CD4-positive, alpha-beta T cell (primary cell): ENCODE measurements around the gene CFAP53. TPM values are rescaled to one million over a fixed set of nuclear protein-coding genes. Genes with fewer than 3 reads are reported as not detected.
"Not testable (repeated sequence)": the region's sequence is repeated elsewhere in the genome, so short reads cannot be mapped to it uniquely, and the experiment has no call there.

Experiments used
- ATAC-seq: fragments of 200-7000 bp; cut with Tn5 transposase; one replicate; pipeline ENCODE4 v1.10.0; 2022; ENCODE audit warnings: mild to moderate bottlenecking; ENCODE audit not compliant: poor library complexity
- CTCF ChIA-PET: fragments of 350-600 bp; sonication (Branson Sonifier 250); formaldehyde crosslinking; loops from one replicate; lab custom pipeline; 2021; ENCODE audit warnings: antibody characterized with exemption, inconsistent platforms; lab: Charles Lee
- POLR2A ChIA-PET: fragments of 350-600 bp; sonication (Branson Sonifier 250); formaldehyde crosslinking; loops from one replicate; lab custom pipeline; 2021; ENCODE audit warnings: antibody characterized with exemption, inconsistent platforms; lab: Charles Lee
- DNase-seq, 14 experiments: peaks; one replicate each; pipeline ENCODE4 v3.0.0-alpha.2; 2013 to 2020; ENCODE audit warnings: mixed read lengths in 2 of 14
- H3K27ac ChIP-seq, 2 donors: one replicate each; pipeline versions ENCODE4 v1.5.1 to v1.7.0; 2013; ENCODE audit warnings: low read length in 2 of 2, low read depth in 1 of 2, mild to moderate bottlenecking in 1 of 2
- H3K27me3 ChIP-seq, 2 experiments: 1 replicate in 1 of 2; 2 replicates in 1 of 2; pipeline versions ENCODE4 v1.6.1 to v1.7.0; 2013; ENCODE audit warnings: low read length in 2 of 2, control low read depth in 1 of 2, mild to moderate bottlenecking in 1 of 2, moderate library complexity in 1 of 2; ENCODE audit not compliant: insufficient read depth in 2 of 2, control insufficient read depth in 1 of 2
- H3K36me3 ChIP-seq: one replicate; pipeline ENCODE4 v1.6.1; 2013; ENCODE audit warnings: low read length, control low read depth; ENCODE audit not compliant: insufficient read depth
- H3K4me1 ChIP-seq: one replicate; pipeline ENCODE4 v1.6.1; 2013; ENCODE audit warnings: low read length, control low read depth; ENCODE audit not compliant: insufficient read depth
- H3K4me3 ChIP-seq: one replicate; pipeline ENCODE4 v1.5.1; 2013; ENCODE audit warnings: mild to moderate bottlenecking, low read length, moderate library complexity
- H3K9me3 ChIP-seq, 2 experiments: 1 replicate in 1 of 2; 2 replicates in 1 of 2; pipeline versions ENCODE4 v1.6.1 to v1.7.0; 2013; ENCODE audit warnings: low read length in 2 of 2, mild to moderate bottlenecking in 2 of 2, control low read depth in 1 of 2, moderate library complexity in 1 of 2; ENCODE audit not compliant: control insufficient read depth in 1 of 2, insufficient read depth in 1 of 2
- H3K27ac Mint-ChIP-seq: one replicate; pipeline ENCODE4 v1.8.0; 2020; ENCODE audit warnings: mixed read lengths
- H3K27me3 Mint-ChIP-seq: one replicate; pipeline ENCODE4 v1.8.0; 2021; ENCODE audit warnings: mixed read lengths
- H3K36me3 Mint-ChIP-seq: one replicate; pipeline ENCODE4 v1.8.0; 2021; ENCODE audit warnings: low read depth, mixed read lengths
- H3K4me1 Mint-ChIP-seq: one replicate; pipeline ENCODE4 v1.8.0; 2021; ENCODE audit warnings: low read depth, mixed read lengths
- H3K4me3 Mint-ChIP-seq: one replicate; pipeline ENCODE4 v1.8.0; 2020; ENCODE audit warnings: mild to moderate bottlenecking, mixed read lengths
- H3K9me3 Mint-ChIP-seq: one replicate; pipeline ENCODE4 v1.8.0; 2020; ENCODE audit warnings: mixed read lengths
- CTCF ChIP-seq: fragments of 200-600 bp; IDR thresholded peaks from one replicate; pipeline ENCODE4 v1.8.0; 2022; ENCODE audit warnings: antibody characterized with exemption, mild to moderate bottlenecking
- intact Hi-C, 2 experiments: fragments of 100-400 bp; cut with DNase I in 1 of 2; cut with micrococcal nuclease in 1 of 2; formaldehyde crosslinking; loops; one replicate each; pipeline versions ENCODE4 v1.15.1 to v1.9.0; 2023 to 2025; cut with DNase I, micrococcal nuclease
- total RNA-seq, 174 experiments: library from RNA in 2 of 174; stranded (reverse) in 2 of 174; gene quantifications; one replicate each; pipeline ENCODE4 v1.2.3 and lab custom pipeline; 2021 to 2026

The CFAP53 gene
- total RNA-seq, 2 experiments from 2014 or later = 0.33 to 0.47 TPM

GRCh38 chr18:50250935-50251334 lies 15.4 kb downstream of the CFAP53 start:
- no peaks in the 10 kb centered on the region for H3K9me3 Mint-ChIP-seq
- H3K4me1 ChIP-seq = no peaks in the 10 kb centered on the region
- no peaks in the 10 kb centered on the region for H3K36me3 ChIP-seq
- no peak overlapping the region for H3K4me3 Mint-ChIP-seq
- H3K4me1 Mint-ChIP-seq = no peaks in the 10 kb centered on the region
- CTCF ChIA-PET = no interaction called here
- H3K27ac Mint-ChIP-seq = no peak overlapping the region
- no peak overlapping the region for H3K4me3 ChIP-seq
- no peaks in the 10 kb centered on the region for H3K36me3 Mint-ChIP-seq
- no peak overlapping the region for H3K27ac ChIP-seq
- intact Hi-C loops = no loop called here
- H3K27me3 Mint-ChIP-seq = peaks cover 5% of the 10 kb centered on the region
- no peaks in the 10 kb centered on the region for H3K27me3 ChIP-seq
- no peaks in the 10 kb centered on the region for H3K9me3 ChIP-seq
- DNase-seq (no peak), ATAC-seq (no peak)
- no peak for TF ChIP-seq CTCF
- POLR2A ChIA-PET = no interaction called here

- Histone ChIP-seq H3K27ac (no peak overlapping the region), H3K4me3 (no peak overlapping the region), H3K4me1 (no peaks in the 10 kb centered on the region), H3K9me3 (no peaks in the 10 kb centered on the region), H3K27me3 (no peaks in the 10 kb centered on the region), H3K36me3 (no peaks in the 10 kb centered on the region)
- Mint-ChIP-seq H3K9me3 (no peaks in the 10 kb centered on the region), H3K36me3 (no peaks in the 10 kb centered on the region), H3K4me1 (no peaks in the 10 kb centered on the region), H3K27me3 (peaks cover 5% of the 10 kb centered on the region), H3K27ac (no peak overlapping the region), H3K4me3 (no peak overlapping the region)
- ATAC-seq (no peak), DNase-seq (no peak)
- POLR2A ChIA-PET = no interaction called here
- intact Hi-C loops = no loop called here
- no peak for TF ChIP-seq CTCF
- CTCF ChIA-PET = no interaction called here
Observed at GRCh38 chr18:50249576-50249975, 16.7 kb downstream of the CFAP53 start.

GRCh38 chr18:50247561-50247960 lies 18.7 kb downstream of the CFAP53 start:
- H3K4me1 ChIP-seq = no peaks in the 10 kb centered on the region
- intact Hi-C loops = no loop called here

GRCh38 chr18:50241768-50242167 lies 24.5 kb downstream of the CFAP53 start:
- intact Hi-C loops, DNase-seq, H3K36me3 Mint-ChIP-seq, H3K36me3 ChIP-seq, ATAC-seq, H3K27ac Mint-ChIP-seq, H3K4me1 Mint-ChIP-seq, H3K4me3 ChIP-seq, H3K27me3 Mint-ChIP-seq, POLR2A ChIA-PET, CTCF ChIA-PET, H3K27ac ChIP-seq, H3K9me3 ChIP-seq, H3K27me3 ChIP-seq, H3K4me1 ChIP-seq, H3K4me3 Mint-ChIP-seq: not testable (repeated sequence)
- H3K9me3 Mint-ChIP-seq = peaks cover 13% of the 10 kb centered on the region

More at GRCh38 chr18:50247561-50247960, 18.7 kb downstream of the CFAP53 start:
- no peak overlapping the region for H3K4me3 Mint-ChIP-seq
- Histone ChIP-seq H3K9me3 (no peaks in the 10 kb centered on the region), H3K27me3 (no peaks in the 10 kb centered on the region), H3K36me3 (no peaks in the 10 kb centered on the region), H3K4me3 (no peak overlapping the region), H3K27ac (no peak overlapping the region)
- POLR2A ChIA-PET = no interaction called here
- TF ChIP-seq CTCF = no peak
- peaks cover 5% of the 10 kb centered on the region for H3K36me3 Mint-ChIP-seq
- no peak for DNase-seq
- CTCF ChIA-PET = no interaction called here
- H3K27me3 Mint-ChIP-seq = peaks cover 10% of the 10 kb centered on the region
- ATAC-seq = no peak
- H3K4me1 Mint-ChIP-seq = no peaks in the 10 kb centered on the region
- H3K27ac Mint-ChIP-seq = no peak overlapping the region
- peaks cover 5% of the 10 kb centered on the region for H3K9me3 Mint-ChIP-seq
